Transverse colon (tissue), 4 donors: ENCODE measurements around the gene SLC25A47.

Experiments
- CTCF ChIP-seq, 5 experiments: fragments of 200-600 bp in 3 of 5; fragments of 450-650 bp in 2 of 5; sonication (generic) in 3 of 5; IDR thresholded peaks; 1 replicate in 2 of 5; 2 replicates in 3 of 5; pipeline ENCODE4 v1.5.1; 2016 to 2017; ENCODE audit warnings: antibody characterized with exemption in 5 of 5, inconsistent platforms in 3 of 5, mild to moderate bottlenecking in 2 of 5, moderate library complexity in 1 of 5
- EP300 ChIP-seq: sonication (generic); formaldehyde crosslinking; IDR thresholded peaks from one replicate; pipeline ENCODE4 v1.6.1; 2017; ENCODE audit warnings: antibody characterized with exemption, low read depth
- POLR2A ChIP-seq: fragments of 450-650 bp; IDR thresholded peaks from one replicate; pipeline ENCODE4 v1.6.1; 2016; ENCODE audit warnings: antibody characterized with exemption, mild to moderate bottlenecking, moderate library complexity
- POLR2AphosphoS5 ChIP-seq, 3 donors: sonication (generic); formaldehyde crosslinking; IDR thresholded peaks; one replicate each; pipeline ENCODE4 v1.6.1; 2016; ENCODE audit warnings: antibody characterized with exemption in 3 of 3

GRCh38 chr14:100287202-100287997 is 35.7 kb upstream of the SLC25A47 start:
- TF ChIP-seq EP300 (no peak), CTCF (IDR thresholded peaks at IDR 0.05) (no peak), POLR2A (no peak), POLR2AphosphoS5 (IDR thresholded peaks at IDR 0.05) (no peak)
